Stimulated activated CD4-positive, alpha-beta T cell treated with anti-CD3 and anti-CD28 coated beads, TNF-alpha, amount 100 ng/mL, for 48 hours (primary cell): Measurements from ENCODE around the gene PATL2.
"Not testable (repeated sequence)": the region's sequence is repeated elsewhere in the genome, so short reads cannot be mapped to it uniquely, and the experiment has no call there.

Experiments used
- DNase-seq, 3 donors: peaks; one replicate each; pipeline ENCODE4 v3.0.0-alpha.2; 2020; ENCODE audit warnings: low read depth in 3 of 3

PATL2 gene

DNA sequence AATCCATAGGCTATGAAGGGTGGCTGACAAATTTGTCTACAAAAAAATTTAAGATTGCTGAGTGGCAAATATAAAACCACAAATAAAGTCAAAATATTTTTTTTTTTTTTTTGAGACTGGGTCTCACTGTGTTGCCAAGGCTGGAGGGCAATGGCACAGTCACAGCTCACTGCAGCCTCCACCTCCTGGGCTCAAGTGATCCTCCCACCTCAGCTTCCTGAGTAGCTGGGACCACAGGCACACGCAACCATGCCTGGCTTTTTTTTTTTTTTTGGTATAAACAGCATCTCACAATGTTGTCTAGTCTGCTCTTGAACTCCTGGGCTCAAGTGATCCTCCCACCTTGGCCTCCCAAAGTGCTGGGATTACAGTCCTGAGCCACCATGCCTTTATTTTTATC is 20.9 kb downstream of the PATL2 start:
- DNase-seq = not testable (repeated sequence)

DNA sequence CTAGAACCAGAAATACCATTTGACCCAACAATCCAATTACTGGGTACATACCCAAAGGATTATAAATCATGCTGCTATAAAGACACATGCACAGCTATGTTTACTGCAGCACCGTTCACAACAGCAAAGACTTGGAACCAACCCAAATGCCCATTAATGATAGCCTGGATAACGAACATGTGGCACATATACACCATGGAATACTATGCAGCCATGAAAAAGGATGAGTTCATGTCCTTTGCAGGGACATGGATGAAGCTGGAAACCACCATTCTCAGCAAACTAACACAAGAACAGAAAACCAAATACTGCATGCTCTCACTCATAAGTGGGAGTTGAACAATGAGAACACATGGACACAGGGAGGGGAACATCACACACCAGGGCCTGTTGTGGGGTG is 21.8 kb downstream of the PATL2 start:
- not testable (repeated sequence) for DNase-seq

DNA sequence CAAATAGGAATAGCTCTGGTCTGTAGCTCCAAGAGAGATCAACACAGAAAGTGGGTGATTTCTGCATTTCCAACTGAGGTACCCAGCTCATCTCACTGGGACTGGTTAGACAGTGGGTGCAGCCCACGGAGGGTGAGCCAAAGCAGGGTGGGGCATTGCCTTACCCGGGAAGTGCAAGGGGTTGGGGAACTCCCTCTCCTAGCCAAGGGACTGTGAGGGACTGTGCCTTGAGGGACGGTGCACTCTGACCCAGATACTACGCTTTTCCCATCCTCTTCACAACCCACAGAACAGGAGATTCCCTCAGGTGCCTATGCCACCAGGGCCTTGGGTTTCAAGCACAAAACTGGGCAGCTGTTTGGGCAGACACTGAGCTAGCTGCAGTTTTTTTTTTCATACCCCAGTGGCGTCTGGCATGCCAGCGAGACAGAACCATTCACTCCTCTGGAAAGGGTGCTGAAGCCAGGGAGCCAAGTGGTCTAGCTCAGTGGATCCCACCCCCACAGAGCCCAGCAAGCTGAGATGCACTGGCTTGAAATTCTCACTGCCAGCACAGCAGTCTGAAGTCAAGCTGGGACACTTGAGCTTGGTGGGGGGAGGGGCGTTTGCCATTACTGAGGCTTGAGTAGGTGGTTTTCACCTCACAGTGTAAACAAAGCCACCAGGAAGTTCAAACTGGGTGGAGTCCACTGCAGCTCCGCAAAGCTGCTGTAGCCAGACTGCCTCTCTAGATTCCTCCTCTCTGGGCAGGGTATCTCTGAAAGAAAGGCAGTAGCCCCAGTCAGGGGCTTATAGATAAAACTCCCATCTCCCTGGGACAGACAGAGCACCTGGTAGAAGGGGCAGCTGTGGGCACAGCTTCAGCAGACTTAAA is 28.1 kb downstream of the PATL2 start:
- peak; percentile 52 to 72 (median 64) for DNase-seq

DNA sequence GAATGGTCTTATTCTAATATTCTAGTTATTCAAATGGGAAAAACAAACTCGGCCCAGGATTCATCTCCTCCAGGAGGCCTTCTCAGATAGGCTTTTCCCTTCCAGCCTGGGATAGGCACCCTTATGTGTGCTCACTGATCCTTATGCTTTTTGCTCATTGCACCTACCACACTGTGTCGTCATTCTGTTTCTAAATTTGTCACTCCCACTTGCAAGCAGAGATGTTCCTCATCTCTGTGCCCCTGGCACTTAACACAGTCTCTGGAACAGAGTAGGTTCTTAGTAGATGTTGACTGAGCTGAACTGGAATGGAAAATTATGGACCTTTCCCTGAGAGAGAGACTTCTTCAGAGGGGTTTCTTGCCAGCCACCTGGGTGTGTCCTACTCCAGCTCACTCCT is 28.9 kb downstream of the PATL2 start:
- DNase-seq = no peak

DNA sequence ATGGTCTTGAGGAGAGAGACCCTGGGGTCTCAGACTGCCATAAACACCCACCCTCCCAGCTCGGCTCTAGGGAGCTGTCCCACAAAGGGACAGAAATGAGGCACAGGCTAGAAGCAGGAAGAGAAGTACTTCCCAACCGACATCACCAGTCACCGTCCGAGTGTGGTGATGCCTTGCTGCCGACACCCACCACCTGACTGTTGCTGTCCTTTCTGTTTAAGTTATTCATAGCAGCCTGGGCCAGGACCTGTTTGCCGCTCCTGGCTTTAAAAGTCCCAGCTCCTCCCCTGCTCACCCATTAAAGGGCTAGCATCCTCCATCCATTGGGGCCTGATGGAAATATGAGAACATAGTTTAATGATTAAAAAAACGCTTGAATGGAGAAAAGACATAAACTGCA is 34.4 kb downstream of the PATL2 start:
- DNase-seq = no peak

DNA sequence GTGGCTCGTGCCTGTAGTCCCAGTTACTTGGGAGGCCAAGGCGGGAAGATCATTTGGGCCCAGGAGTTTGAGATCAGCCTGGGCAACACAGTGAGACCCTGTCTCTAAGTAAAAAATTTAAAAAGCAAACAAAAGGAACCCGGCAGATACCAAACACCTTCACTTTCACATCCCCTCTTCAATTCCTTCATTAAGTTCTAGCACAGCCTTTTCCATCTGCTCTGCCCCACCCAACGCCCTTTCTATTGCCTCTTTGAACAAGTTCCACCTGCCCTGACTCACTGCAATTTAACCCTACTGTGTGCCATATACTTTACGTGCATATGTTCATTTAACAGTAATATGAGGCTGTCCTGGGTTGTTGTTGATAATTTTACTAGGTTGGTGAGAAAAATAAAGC is 35.2 kb downstream of the PATL2 start:
- no peak for DNase-seq

DNA sequence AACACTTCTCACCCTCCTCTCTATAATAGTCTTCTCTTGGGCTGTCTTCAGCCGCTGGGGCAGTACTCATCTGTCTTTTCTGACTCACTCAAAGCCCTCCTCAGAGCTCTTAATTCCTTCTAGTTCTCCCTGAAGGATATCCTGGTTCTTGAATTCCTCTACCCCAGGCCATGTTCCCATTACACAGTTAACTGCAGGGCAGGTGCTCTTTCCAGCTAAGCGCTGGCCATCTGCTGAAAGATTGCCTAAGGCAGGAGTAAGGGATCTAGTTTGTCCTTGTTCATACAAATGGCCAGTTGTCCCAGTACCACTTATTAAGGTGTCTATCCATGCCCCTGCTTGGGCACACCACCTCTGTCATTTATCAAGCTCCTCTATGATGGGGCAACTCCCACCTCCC is 37.5 kb downstream of the PATL2 start:
- no peak for DNase-seq

DNA sequence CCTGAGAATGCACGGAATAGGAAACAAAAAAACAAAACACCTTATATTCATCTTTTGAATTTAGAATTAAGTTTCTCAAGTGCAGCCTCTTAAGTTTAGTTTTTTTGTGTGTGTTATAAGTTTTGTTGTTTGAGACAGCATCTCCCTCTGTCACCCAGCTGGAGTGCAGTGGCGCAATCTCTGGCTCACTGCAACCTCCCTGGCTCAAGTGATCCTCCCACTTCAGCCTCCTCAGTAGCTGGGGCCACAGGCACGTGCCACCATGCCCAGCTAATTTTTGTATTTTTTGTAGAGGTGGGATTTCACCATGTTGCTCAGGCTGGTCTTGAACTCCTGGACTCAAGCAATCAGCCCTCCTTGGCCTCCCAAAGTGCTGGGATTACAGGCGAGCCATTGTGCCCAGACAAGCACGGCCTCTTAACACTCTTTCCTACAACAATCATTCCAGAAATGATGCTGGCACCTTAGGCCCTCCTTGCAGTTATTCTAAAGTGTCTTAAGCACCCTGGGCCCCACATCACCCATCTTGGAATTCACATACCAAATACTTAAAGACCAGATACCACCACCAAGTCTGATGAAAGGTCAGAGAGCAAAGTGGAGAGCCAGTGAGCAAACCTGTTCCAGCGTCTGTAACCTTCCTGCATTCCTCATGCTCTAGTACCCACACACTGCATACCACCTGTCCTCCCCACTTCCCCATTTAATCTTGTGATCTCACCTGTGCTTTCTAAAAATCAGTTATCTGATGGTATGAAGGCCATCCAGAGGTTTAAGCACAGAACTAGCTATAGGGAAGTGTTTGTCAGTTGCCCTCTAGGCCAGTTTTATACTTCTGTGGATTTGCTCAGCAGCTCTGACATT is 40.8 kb downstream of the PATL2 start:
- DNase-seq = no peak

DNA sequence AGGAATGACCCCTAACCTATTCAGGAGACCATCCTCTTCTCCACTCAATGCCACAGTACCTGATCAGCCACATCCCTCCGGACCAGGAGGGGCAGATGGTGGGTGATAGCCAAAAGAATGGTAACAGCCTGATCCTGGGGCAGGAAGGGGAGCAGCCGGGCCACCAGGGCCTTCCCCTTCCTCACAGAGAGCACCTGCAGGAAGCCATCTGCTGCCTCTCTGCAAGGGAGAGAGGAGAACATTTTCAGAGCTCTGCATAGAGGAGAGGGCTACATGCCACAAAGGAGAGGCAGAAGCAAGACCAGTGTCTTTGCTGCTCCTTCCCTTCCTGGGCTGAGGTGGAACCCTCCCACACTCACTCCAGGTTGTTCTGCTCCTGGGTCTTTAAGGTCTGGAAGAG is 42.2 kb downstream of the PATL2 start:
- no peak for DNase-seq

DNA sequence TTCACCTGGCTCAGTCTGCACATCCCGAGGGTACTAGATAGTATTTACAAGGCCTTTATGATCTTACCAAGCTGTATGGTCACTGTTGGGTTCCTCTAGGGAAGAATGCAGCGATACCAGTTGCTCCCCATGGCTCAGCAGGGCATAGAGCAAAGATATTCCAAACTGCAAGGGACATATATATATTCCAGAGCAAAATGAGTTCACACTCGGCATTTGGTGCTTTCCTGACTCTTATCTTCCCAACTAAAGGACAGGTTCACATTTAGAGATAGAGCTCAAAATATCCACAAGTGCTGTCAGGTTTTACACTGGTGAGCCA is 44.1 kb downstream of the PATL2 start:
- DNase-seq = no peak

DNA sequence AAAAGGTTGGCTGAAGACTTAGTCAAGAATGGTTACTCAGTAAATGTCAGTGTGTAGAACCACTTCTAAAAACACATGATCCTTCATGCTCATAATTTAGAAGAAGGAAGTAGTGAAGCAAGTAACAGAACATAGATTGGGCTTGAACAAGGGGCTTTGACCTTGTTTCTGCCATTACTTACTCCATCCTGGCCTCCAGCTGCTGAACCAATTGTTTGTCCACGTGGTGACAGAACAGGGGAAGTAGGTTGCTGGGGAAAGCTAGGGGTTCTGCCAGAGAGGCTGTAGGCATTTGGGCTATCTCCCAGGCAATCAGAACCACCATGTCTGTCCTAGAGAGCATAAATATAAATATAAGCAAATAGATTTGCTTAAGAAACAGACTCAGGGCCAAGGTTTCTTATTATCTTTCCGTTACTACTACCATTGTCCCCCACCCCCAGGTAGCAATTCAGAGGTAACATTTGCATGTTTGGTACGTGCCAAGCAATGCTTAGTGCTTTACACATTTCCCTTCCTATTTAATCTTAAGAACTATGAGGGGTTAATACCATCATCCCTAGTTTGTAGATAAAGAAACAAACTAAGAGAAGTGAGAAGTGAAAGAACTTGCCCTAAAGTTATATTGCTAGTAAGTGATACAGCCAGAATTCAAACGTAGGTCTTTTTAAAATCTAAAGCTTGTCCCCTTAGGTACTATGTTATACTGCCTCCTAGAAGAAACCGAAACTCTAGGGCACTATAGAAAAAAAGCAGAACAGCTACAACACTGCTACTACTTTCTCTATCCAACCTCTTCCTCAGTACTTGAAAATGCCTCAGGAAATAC is 44.7 kb downstream of the PATL2 start:
- no peak for DNase-seq

DNA sequence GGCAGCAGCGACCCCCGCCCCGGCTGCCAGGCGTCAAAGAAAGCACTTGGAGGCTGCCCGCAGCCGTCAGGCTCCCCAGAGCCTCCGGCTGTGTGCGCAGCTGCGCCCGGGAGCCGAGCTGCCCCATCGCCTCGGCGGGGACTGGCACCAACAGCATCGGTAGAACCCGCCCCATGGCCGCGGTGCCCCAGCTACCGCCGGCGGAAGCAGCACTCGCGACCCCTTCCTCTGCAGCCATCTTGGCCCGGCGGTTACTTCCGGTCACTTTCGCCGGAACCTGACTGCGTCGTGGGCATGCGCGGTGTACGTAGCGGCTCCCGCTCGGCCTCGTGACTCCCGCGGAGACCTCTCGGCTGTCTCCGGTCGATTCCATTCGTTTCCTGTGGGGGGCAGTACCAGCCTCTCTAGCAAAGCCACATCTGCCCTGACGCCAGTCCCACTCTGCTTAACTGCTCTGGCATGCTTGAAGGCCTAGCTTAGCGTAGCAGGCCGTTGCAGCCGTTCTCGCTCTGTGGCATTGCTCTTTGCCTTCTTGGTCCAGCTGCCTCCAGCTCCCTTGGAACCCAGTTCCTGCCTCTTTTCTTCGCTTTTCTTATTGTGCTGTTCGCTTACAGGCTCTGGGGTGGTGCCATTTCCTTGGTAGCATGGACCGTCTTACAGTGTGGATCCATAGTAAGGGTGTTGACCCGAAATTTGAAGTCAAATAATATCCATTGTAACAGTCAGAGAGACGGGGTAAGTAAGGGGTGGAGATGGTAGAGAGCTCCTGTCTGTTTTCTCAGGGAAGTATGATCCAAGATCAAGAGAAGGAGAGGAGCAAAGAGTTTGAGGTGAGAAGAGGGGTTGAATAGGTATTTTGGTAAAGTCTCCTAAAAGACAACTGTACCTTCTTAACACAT is 47.5 kb downstream of the PATL2 start, which contains the start of gene SPG11:
Gene SPG11, minus strand, starts transcription at position 253 of the 899 bp plus-strand sequence. Its CDS starts 15 bp downstream, at position 238.
- DNase-seq = peak; percentile 96 to 98 (median 96)

DNA sequence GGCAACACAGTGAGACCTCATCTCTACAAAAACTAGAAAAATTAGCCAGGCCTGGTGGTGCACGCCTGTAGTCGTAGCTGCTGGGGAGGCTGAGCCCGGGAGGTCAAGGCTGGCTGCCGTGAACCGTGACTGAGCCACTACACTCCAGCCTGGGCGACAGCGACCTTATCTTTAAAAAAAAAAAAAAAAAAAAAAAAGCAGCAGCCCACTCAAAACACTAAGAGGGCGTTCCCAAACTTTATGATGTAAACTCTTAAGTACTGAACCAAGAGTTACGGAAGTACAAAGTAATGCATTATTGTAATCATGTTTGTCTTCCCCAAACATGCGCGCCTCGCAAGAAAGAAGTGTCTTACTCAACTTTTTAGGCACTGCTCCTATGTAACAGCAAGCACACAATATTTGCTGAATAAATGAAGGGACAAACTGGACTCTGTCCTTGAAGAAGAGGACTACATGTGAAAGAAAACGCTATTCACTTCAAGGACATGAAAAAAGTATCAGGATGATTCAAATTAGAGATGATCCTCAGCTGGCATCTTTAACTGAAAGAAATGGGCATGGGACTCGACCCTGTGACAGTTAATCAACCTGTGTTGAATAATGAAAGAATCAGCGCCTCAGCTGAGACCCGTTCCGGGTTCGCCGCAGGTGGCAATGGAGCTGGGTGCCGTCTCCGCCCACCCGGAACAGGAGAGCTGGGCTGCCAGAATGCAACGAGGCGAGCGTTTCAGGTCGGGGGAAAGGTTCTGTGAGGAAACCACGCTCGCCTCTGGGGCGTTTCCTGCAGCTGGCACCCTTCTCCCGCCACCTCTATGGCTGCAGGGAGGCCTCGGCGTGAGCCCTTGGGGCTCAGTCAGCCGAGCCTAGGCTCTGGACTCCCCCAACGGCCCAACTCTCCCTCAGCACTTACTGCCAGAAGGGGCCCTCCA is 48.4 kb downstream of the PATL2 start:
- peak; percentile 60 to 81 (median 60) for DNase-seq

DNA sequence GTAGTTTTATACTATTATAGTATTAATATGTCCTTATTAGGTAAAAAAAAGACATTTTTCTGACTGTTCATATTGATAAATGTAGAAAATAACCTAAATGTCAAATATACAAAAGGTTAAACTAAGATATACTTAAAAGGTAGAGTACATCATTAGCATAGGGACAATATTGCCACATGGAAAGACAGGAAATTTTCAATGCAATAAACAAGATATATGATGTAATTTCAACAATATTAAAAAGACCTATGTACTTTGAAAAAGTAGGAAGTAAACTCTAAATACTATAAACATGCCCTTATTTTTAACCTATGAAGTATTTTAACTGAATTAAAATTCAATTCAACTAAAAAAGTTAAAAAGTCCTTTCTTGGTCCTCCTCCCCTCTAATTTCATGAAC is 49.5 kb downstream of the PATL2 start:
- no peak for DNase-seq

DNA sequence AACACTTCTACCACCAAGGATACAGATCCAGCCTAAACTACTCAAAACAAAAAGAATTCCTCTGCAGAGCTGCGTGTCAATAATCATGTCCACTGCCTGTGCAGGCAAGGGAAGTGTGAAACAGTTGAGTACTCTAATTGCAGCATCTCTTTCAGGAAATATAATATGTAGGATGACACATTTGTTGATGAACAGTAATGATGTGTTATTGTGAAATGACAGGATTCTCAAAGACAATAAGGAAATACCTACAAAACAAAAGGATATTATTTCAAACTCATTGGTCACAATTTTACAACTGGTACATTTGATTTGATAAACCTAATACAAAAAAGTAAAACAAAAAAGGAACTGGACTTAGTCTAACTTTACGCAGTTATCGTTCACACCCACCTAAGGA is 52.1 kb downstream of the PATL2 start:
- no peak for DNase-seq

DNA sequence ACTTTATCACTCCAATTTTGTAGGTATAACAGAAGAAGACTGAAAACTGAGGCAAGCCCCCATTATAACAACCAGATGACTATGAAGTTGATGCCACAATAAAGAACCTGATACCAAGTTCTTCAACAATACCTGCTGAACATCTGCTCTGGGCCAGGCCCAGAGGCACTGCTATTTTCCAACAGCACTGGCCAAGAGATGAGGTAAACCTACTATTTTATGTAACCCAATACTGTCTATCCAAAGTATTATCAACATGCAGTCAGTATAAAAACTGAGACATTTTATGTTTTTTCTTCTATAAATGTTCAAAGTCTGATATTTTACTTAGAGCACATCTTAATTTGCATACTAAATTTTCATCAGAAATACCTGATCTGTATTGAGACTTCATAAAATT is 53.7 kb downstream of the PATL2 start:
- no peak for DNase-seq

DNA sequence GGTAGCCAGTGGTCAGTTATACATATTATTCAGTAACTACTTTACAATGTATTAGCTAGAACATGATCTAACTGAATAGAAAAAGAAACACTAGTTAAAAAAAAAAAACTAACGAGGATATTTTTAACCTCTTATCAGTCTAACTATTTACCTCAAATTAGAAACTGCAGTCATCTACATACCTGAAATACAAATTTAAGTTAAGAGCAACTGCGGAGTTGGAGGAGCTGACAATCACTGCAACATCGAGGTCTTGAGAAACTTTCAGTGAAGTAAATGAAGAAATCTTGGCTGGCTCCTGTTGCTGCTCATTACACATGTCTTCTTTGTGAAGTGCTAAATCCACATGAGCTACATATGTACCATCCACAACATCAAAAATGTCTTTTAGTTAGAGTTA is 54.2 kb downstream of the PATL2 start:
- DNase-seq = no peak

DNA sequence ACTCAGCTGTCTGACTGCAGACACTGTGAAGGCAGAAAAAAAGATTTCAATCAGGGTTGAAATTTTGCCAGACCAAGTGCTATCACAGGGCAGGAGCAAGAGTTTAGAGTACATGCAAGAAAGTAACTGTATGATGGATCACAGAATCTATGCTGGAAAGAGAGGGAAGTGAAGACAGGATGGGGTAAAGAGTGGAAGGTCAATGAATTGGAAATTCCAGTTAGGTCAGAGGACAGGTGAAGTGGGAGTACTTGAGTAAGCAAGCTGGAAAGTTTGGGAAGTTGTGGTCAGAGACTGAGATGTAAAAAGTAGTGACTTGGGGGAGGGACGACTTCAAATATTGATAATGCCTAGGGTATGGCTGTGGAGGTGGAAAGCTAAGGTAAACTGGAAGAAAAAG is 54.8 kb downstream of the PATL2 start:
- DNase-seq = no peak

DNA sequence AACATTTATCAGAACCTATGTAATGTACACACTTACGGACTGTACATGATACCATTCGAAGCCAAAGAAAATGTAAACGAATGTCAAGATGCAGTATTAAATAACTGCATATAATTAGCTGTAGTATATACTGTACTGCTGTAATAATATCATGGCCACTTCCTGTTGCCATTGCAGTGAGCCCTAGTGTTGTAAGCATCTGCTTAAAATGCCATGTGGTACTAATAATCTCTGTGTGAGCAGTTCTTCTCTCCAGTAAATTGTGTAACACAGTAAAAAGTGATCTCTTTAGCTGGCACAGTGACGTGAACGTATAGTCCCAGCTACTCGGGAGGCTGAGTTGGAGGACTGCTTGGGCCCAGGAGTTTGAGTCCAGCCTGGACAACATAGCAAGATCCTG is 56.3 kb downstream of the PATL2 start:
- DNase-seq = no peak

DNA sequence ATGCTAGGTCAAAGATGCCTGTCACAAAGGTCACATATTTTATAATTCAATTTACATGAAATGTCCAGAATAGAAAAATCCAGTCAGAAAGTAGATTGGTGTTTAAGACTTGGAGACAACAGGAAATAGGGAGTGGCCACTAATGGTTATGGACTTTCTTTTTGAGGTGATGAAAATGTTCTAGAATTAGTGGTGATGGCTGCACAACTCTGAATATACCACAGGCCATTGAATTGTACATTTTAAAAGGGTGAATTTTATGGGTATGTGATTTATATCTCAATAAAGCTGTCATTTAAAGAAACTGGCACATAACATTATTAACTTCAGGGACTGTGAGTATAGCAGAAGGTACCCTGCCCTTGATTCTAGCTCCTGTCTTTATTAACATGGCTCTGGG is 63.5 kb downstream of the PATL2 start:
- DNase-seq = no peak
